ENCODE measurements around the gene EYA4.

Gene EYA4

GRCh38 chr6:133254552-133255228 lies 13.5 kb downstream of the EYA4 start:
- no peak overlapping the region for H3K27ac ChIP-seq (ENCODE audit: low read depth, low read length)
- H3K9me3 ChIP-seq (ENCODE audit: control insufficient read depth in 1 of 2, low read length in 2 of 2), result no peaks in the 10 kb centered on the region
- no peak overlapping the region for H3K4me3 ChIP-seq (ENCODE audit: low read depth in 1 of 2, low read length in 2 of 2)
- no peak overlapping the region for H3K9ac ChIP-seq (ENCODE audit: low read depth in 1 of 2, low read length in 2 of 2)
- no peaks in the 10 kb centered on the region for H3K36me3 ChIP-seq (ENCODE audit: control insufficient read depth in 1 of 2, insufficient read depth in 2 of 2, low read length in 2 of 2)
- no peaks in the 10 kb centered on the region for H3K4me1 ChIP-seq (ENCODE audit: control insufficient read depth in 1 of 2, insufficient read depth in 2 of 2, low read length in 2 of 2)
- H3K27me3 ChIP-seq (ENCODE audit: control insufficient read depth in 1 of 2, insufficient read depth in 2 of 2, low read length in 2 of 2), result no peaks in the 10 kb centered on the region

GRCh38 chr6:133257545-133258105 lies 16.5 kb downstream of the EYA4 start:
- no peaks in the 10 kb centered on the region for H3K36me3 ChIP-seq (ENCODE audit: control insufficient read depth in 1 of 2, insufficient read depth in 2 of 2, low read length in 2 of 2)
- no peaks in the 10 kb centered on the region for H3K4me1 ChIP-seq (ENCODE audit: control insufficient read depth in 1 of 2, insufficient read depth in 2 of 2, low read length in 2 of 2)
- no peak overlapping the region for H3K27ac ChIP-seq (ENCODE audit: low read depth, low read length)
- H3K9me3 ChIP-seq (ENCODE audit: control insufficient read depth in 1 of 2, low read length in 2 of 2), result no peaks in the 10 kb centered on the region
- no peak overlapping the region for H3K4me3 ChIP-seq (ENCODE audit: low read depth in 1 of 2, low read length in 2 of 2)
- H3K27me3 ChIP-seq (ENCODE audit: control insufficient read depth in 1 of 2, insufficient read depth in 2 of 2, low read length in 2 of 2), result no peaks in the 10 kb centered on the region
- H3K9ac ChIP-seq (ENCODE audit: low read depth in 1 of 2, low read length in 2 of 2), result no peak overlapping the region

GRCh38 chr6:133259561-133259960 lies 18.4 kb downstream of the EYA4 start:
- no peak overlapping the region for H3K4me3 ChIP-seq (ENCODE audit: low read depth in 1 of 2, low read length in 2 of 2)
- H3K4me1 ChIP-seq (ENCODE audit: control insufficient read depth in 1 of 2, insufficient read depth in 2 of 2, low read length in 2 of 2), result no peaks in the 10 kb centered on the region
- H3K27me3 ChIP-seq (ENCODE audit: control insufficient read depth in 1 of 2, insufficient read depth in 2 of 2, low read length in 2 of 2), result no peaks in the 10 kb centered on the region
- H3K36me3 ChIP-seq (ENCODE audit: control insufficient read depth in 1 of 2, insufficient read depth in 2 of 2, low read length in 2 of 2), result no peaks in the 10 kb centered on the region
- no peak overlapping the region for H3K27ac ChIP-seq (ENCODE audit: low read depth, low read length)
- no peak overlapping the region for H3K9ac ChIP-seq (ENCODE audit: low read depth in 1 of 2, low read length in 2 of 2)
- H3K9me3 ChIP-seq (ENCODE audit: control insufficient read depth in 1 of 2, low read length in 2 of 2), result no peaks in the 10 kb centered on the region

GRCh38 chr6:133262804-133263203 lies 21.6 kb downstream of the EYA4 start:
- Histone ChIP-seq H3K27me3 (ENCODE audit: control insufficient read depth in 1 of 2, insufficient read depth in 2 of 2, low read length in 2 of 2) (no peaks in the 10 kb centered on the region), H3K36me3 (ENCODE audit: control insufficient read depth in 1 of 2, insufficient read depth in 2 of 2, low read length in 2 of 2) (no peaks in the 10 kb centered on the region), H3K4me3 (ENCODE audit: low read depth in 1 of 2, low read length in 2 of 2) (no peak overlapping the region), H3K27ac (ENCODE audit: low read depth, low read length) (no peak overlapping the region), H3K9me3 (ENCODE audit: control insufficient read depth in 1 of 2, low read length in 2 of 2) (no peaks in the 10 kb centered on the region), H3K4me1 (ENCODE audit: control insufficient read depth in 1 of 2, insufficient read depth in 2 of 2, low read length in 2 of 2) (no peaks in the 10 kb centered on the region), H3K9ac (ENCODE audit: low read depth in 1 of 2, low read length in 2 of 2) (no peak overlapping the region)

GRCh38 chr6:133265066-133265465 lies 23.9 kb downstream of the EYA4 start:
- no peak overlapping the region for H3K4me3 ChIP-seq (ENCODE audit: low read depth in 1 of 2, low read length in 2 of 2)
- no peaks in the 10 kb centered on the region for H3K9me3 ChIP-seq (ENCODE audit: control insufficient read depth in 1 of 2, low read length in 2 of 2)
- H3K27me3 ChIP-seq (ENCODE audit: control insufficient read depth in 1 of 2, insufficient read depth in 2 of 2, low read length in 2 of 2), result no peaks in the 10 kb centered on the region
- no peaks in the 10 kb centered on the region for H3K36me3 ChIP-seq (ENCODE audit: control insufficient read depth in 1 of 2, insufficient read depth in 2 of 2, low read length in 2 of 2)
- no peaks in the 10 kb centered on the region for H3K4me1 ChIP-seq (ENCODE audit: control insufficient read depth in 1 of 2, insufficient read depth in 2 of 2, low read length in 2 of 2)
- H3K27ac ChIP-seq (ENCODE audit: low read depth, low read length), result no peak overlapping the region
- H3K9ac ChIP-seq (ENCODE audit: low read depth in 1 of 2, low read length in 2 of 2), result no peak overlapping the region

GRCh38 chr6:133266186-133266585 lies 25.0 kb downstream of the EYA4 start:
- no peaks in the 10 kb centered on the region for H3K27me3 ChIP-seq (ENCODE audit: control insufficient read depth in 1 of 2, insufficient read depth in 2 of 2, low read length in 2 of 2)
- H3K9me3 ChIP-seq (ENCODE audit: control insufficient read depth in 1 of 2, low read length in 2 of 2), result no peaks in the 10 kb centered on the region
- no peaks in the 10 kb centered on the region for H3K4me1 ChIP-seq (ENCODE audit: control insufficient read depth in 1 of 2, insufficient read depth in 2 of 2, low read length in 2 of 2)
- H3K36me3 ChIP-seq (ENCODE audit: control insufficient read depth in 1 of 2, insufficient read depth in 2 of 2, low read length in 2 of 2), result no peaks in the 10 kb centered on the region
- H3K27ac ChIP-seq (ENCODE audit: low read depth, low read length), result no peak overlapping the region
- no peak overlapping the region for H3K9ac ChIP-seq (ENCODE audit: low read depth in 1 of 2, low read length in 2 of 2)
- H3K4me3 ChIP-seq (ENCODE audit: low read depth in 1 of 2, low read length in 2 of 2), result no peak overlapping the region

GRCh38 chr6:133268621-133269020 lies 27.5 kb downstream of the EYA4 start:
- Histone ChIP-seq H3K36me3 (ENCODE audit: control insufficient read depth in 1 of 2, insufficient read depth in 2 of 2, low read length in 2 of 2) (no peaks in the 10 kb centered on the region), H3K27me3 (ENCODE audit: control insufficient read depth in 1 of 2, insufficient read depth in 2 of 2, low read length in 2 of 2) (no peaks in the 10 kb centered on the region), H3K4me1 (ENCODE audit: control insufficient read depth in 1 of 2, insufficient read depth in 2 of 2, low read length in 2 of 2) (no peaks in the 10 kb centered on the region), H3K27ac (ENCODE audit: low read depth, low read length) (no peak overlapping the region), H3K9me3 (ENCODE audit: control insufficient read depth in 1 of 2, low read length in 2 of 2) (no peaks in the 10 kb centered on the region), H3K9ac (ENCODE audit: low read depth in 1 of 2, low read length in 2 of 2) (no peak overlapping the region), H3K4me3 (ENCODE audit: low read depth in 1 of 2, low read length in 2 of 2) (no peak overlapping the region)

- no peak overlapping the region for H3K9ac ChIP-seq (ENCODE audit: low read depth in 1 of 2, low read length in 2 of 2)
Measured at GRCh38 chr6:133274813-133275212, 33.7 kb downstream of the EYA4 start.

GRCh38 chr6:133275213-133275612 lies 34.1 kb downstream of the EYA4 start:
- H3K27ac ChIP-seq (ENCODE audit: low read depth, low read length), result no peak overlapping the region
- no peaks in the 10 kb centered on the region for H3K27me3 ChIP-seq (ENCODE audit: control insufficient read depth in 1 of 2, insufficient read depth in 2 of 2, low read length in 2 of 2)
- H3K4me1 ChIP-seq (ENCODE audit: control insufficient read depth in 1 of 2, insufficient read depth in 2 of 2, low read length in 2 of 2), result no peaks in the 10 kb centered on the region
- no peaks in the 10 kb centered on the region for H3K36me3 ChIP-seq (ENCODE audit: control insufficient read depth in 1 of 2, insufficient read depth in 2 of 2, low read length in 2 of 2)
- no peak overlapping the region for H3K9ac ChIP-seq (ENCODE audit: low read depth in 1 of 2, low read length in 2 of 2)
- no peak overlapping the region for H3K4me3 ChIP-seq (ENCODE audit: low read depth in 1 of 2, low read length in 2 of 2)
- H3K9me3 ChIP-seq (ENCODE audit: control insufficient read depth in 1 of 2, low read length in 2 of 2), result no peaks in the 10 kb centered on the region

More at GRCh38 chr6:133274813-133275212, 33.7 kb downstream of the EYA4 start:
- no peaks in the 10 kb centered on the region for H3K4me1 ChIP-seq (ENCODE audit: control insufficient read depth in 1 of 2, insufficient read depth in 2 of 2, low read length in 2 of 2)
- no peak overlapping the region for H3K27ac ChIP-seq (ENCODE audit: low read depth, low read length)
- H3K36me3 ChIP-seq (ENCODE audit: control insufficient read depth in 1 of 2, insufficient read depth in 2 of 2, low read length in 2 of 2), result no peaks in the 10 kb centered on the region
- H3K9me3 ChIP-seq (ENCODE audit: control insufficient read depth in 1 of 2, low read length in 2 of 2), result no peaks in the 10 kb centered on the region
- H3K27me3 ChIP-seq (ENCODE audit: control insufficient read depth in 1 of 2, insufficient read depth in 2 of 2, low read length in 2 of 2), result no peaks in the 10 kb centered on the region
- H3K4me3 ChIP-seq (ENCODE audit: low read depth in 1 of 2, low read length in 2 of 2), result no peak overlapping the region

- Histone ChIP-seq H3K36me3 (ENCODE audit: control insufficient read depth in 1 of 2, insufficient read depth in 2 of 2, low read length in 2 of 2) (no peaks in the 10 kb centered on the region), H3K27ac (ENCODE audit: low read depth, low read length) (no peak overlapping the region), H3K9ac (ENCODE audit: low read depth in 1 of 2, low read length in 2 of 2) (no peak overlapping the region), H3K27me3 (ENCODE audit: control insufficient read depth in 1 of 2, insufficient read depth in 2 of 2, low read length in 2 of 2) (no peaks in the 10 kb centered on the region), H3K4me1 (ENCODE audit: control insufficient read depth in 1 of 2, insufficient read depth in 2 of 2, low read length in 2 of 2) (no peaks in the 10 kb centered on the region), H3K9me3 (ENCODE audit: control insufficient read depth in 1 of 2, low read length in 2 of 2) (no peaks in the 10 kb centered on the region), H3K4me3 (ENCODE audit: low read depth in 1 of 2, low read length in 2 of 2) (no peak overlapping the region)
Measured at GRCh38 chr6:133277228-133277899, 36.2 kb downstream of the EYA4 start.
